ENCODE results near the gene ZBTB16.

ZBTB16 gene

DNA sequence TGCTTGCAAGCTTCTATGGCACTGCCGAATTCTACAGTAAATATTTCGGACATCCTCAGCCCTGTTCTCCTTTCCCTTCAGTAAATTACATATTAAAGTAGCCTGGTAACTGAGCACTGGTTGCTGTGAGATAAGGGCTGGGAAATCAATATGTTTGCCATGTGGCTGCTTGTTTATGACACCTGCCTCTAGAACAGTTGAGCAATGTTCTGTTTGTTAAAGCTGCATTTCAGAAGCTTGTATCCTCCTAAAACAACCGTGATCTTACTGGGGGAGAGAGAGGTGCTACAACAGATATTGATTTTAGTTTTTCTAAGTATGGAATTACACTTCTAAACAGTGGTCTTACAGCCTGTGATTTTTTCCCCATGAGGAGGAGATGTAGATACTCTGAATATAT, 39.4 kb downstream of the ZBTB16 start (continued):
- TF ChIP-seq ZNF221 (tag by site-specific recombination; IDR thresholded peaks at IDR 0.05; ENCODE audit: borderline replicate concordance) (no peak), ZNF549 (tag by site-specific recombination; IDR thresholded peaks at IDR 0.05) (no peak), ZBTB8A (tag by site-specific recombination; IDR thresholded peaks at IDR 0.05) (0 out of 2 replicates have a peak, but pooled peaks have one; percentile 12)
- TF ChIP-seq, protein P1, sequence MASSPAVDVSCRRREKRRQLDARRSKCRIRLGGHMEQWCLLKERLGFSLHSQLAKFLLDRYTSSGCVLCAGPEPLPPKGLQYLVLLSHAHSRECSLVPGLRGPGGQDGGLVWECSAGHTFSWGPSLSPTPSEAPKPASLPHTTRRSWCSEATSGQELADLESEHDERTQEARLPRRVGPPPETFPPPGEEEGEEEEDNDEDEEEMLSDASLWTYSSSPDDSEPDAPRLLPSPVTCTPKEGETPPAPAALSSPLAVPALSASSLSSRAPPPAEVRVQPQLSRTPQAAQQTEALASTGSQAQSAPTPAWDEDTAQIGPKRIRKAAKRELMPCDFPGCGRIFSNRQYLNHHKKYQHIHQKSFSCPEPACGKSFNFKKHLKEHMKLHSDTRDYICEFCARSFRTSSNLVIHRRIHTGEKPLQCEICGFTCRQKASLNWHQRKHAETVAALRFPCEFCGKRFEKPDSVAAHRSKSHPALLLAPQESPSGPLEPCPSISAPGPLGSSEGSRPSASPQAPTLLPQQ (tag by site-specific recombination; IDR thresholded peaks at IDR 0.05), result 0 out of 2 replicates have a peak, but pooled peaks have one; percentile 12

DNA sequence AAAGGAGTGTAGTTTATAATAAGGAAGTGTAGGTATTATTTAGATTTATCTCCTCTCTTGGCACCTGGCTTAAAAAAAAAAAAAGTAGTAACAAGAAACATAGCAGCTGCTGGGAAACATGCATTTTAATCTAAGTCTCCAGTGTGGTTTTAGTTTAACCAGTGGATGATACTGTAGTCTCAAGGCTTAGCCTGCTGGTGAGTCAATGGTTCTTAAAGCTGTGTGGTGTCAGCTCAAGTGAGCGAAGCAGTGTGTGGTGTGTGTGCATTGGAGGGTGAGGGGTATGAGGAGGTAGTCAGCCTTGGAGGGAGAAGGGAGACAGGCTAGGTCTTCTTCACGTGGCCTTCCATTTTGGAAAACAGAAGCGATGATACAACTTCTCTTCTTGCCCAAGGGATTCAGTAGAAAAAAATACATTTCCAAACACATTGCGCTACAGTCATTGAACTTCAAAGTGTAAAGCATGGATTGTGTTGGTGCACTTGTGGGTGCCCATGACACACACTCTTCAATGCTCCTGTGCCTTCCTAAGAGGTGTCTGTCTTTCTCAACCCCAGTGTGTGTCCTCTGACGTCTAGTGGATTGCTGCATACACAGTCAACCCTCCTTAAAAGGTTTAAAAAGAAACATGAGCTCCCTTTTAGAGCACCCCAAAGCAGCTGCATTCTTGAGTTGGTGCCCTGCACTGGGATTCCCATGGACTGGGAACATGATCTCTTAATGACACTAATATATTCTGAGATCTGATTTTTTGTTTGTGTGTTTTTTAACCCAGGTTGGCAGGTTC, 40.1 kb downstream of the ZBTB16 start:
- CTCF ChIA-PET, result interaction anchor here (0.8 to 1.1 kb wide), 3 partner anchors 13 to 203 kb away, joined by 3 read pairs; no protein-coding TSS in a partner anchor
- H3K27ac ChIP-seq (ENCODE audit: extremely low read depth, low read depth, low read length), result no peak overlapping the region
- POLR2A ChIA-PET, result no interaction called here
- H3K4me3 ChIP-seq (ENCODE audit: low read depth, low read length), result no peak overlapping the region
- no peaks in the 10 kb centered on the region for H3K9me3 ChIP-seq (ENCODE audit: control insufficient read depth, insufficient read depth, low read depth, low read length)
- peaks cover 15% of the 10 kb centered on the region for H3K4me1 ChIP-seq (ENCODE audit: control insufficient read depth, insufficient read depth, low read length)
- no peaks in the 10 kb centered on the region for H3K36me3 ChIP-seq (ENCODE audit: control insufficient read depth in 2 of 2, insufficient read depth in 1 of 2, low read length in 2 of 2)
- TF ChIP-seq, protein P2, sequence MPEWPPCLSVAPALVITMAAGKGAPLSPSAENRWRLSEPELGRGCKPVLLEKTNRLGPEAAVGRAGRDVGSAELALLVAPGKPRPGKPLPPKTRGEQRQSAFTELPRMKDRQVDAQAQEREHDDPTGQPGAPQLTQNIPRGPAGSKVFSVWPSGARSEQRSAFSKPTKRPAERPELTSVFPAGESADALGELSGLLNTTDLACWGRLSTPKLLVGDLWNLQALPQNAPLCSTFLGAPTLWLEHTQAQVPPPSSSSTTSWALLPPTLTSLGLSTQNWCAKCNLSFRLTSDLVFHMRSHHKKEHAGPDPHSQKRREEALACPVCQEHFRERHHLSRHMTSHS (tag by site-specific recombination; IDR thresholded peaks at IDR 0.05), result no peak
- TF ChIP-seq ZNF555 (tag by site-specific recombination; conservative IDR thresholded peaks at IDR 0.05) (no peak), ZNF366 (tag by site-specific recombination; conservative IDR thresholded peaks at IDR 0.05) (no peak), KLF8 (tag by site-specific recombination; IDR thresholded peaks at IDR 0.05) (no peak), ZBTB20 (tag by site-specific recombination; IDR thresholded peaks at IDR 0.05) (peak; percentile 22; the same call in 1 of the 2 replicates), ZNF426 (tag by site-specific recombination; IDR thresholded peaks at IDR 0.05) (no peak)

DNA sequence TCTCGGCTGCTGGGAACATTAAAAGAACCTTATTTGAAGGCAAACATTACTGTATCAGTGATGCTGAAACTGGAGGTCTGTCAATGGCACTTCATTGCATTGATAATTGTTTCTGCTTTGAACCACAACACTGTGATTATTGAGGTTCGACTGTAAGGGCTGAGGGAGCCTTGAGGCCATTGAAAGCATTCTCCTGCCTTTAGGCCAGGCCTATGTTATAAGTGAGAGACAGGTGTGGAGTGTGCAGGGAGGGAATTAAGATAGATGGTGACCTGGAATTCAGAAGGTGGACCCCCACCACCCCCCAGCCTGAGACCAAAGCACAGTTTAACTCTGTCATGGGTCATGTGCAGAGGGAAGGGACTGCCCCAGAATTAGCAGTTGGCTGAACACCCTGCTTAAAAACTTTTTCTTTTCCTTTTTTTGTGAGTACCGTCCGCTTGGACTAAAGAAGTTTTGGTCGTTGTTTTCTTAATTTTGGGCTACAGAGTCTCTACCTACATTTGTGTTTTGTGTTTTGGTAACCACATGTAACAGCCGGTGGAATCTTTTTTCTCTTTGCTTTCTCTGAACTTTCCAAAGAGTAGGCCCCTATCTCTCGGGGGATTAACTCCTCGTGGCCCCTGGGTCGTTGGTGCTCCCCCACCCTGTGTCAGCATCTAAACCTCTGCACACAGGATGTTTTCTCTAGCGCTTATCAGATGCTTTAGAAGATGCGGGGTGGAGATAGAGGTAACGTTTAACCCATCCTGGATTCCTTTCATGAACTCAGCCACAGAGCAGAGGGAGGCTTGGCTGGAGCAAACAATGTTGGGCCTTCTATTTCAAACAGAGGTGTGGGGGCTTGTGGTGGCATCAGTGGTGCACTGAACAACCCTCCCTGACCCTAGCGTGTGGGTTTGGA, 43.7 kb downstream of the ZBTB16 start:
- peaks cover 8% of the 10 kb centered on the region for H3K4me1 ChIP-seq (ENCODE audit: control insufficient read depth, insufficient read depth, low read length)
- ChIA-PET POLR2A (no interaction called here), CTCF (no interaction called here)
- H3K36me3 ChIP-seq (ENCODE audit: control insufficient read depth in 2 of 2, insufficient read depth in 1 of 2, low read length in 2 of 2), result no peaks in the 10 kb centered on the region
- no peaks in the 10 kb centered on the region for H3K9me3 ChIP-seq (ENCODE audit: control insufficient read depth, insufficient read depth, low read depth, low read length)
- no peak overlapping the region for H3K4me3 ChIP-seq (ENCODE audit: low read depth, low read length)
- H3K27ac ChIP-seq (ENCODE audit: extremely low read depth, low read depth, low read length), result no peak overlapping the region
- no peak for TF ChIP-seq SP7 (tag by site-specific recombination; IDR thresholded peaks at IDR 0.05)
- no peak for TF ChIP-seq ZNF76 (tag by site-specific recombination; IDR thresholded peaks at IDR 0.05; ENCODE audit: borderline replicate concordance, low read depth)
- no peak for TF ChIP-seq ZFP41 (tag by site-specific recombination; IDR thresholded peaks at IDR 0.05; ENCODE audit: borderline replicate concordance)
- TF ChIP-seq, protein P3, sequence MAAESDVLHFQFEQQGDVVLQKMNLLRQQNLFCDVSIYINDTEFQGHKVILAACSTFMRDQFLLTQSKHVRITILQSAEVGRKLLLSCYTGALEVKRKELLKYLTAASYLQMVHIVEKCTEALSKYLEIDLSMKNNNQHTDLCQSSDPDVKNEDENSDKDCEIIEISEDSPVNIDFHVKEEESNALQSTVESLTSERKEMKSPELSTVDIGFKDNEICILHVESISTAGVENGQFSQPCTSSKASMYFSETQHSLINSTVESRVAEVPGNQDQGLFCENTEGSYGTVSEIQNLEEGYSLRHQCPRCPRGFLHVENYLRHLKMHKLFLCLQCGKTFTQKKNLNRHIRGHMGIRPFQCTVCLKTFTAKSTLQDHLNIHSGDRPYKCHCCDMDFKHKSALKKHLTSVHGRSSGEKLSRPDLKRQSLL (tag by site-specific recombination; IDR thresholded peaks at IDR 0.05), result no peak
- no peak for TF ChIP-seq BCL11A (tag by site-specific recombination; IDR thresholded peaks at IDR 0.05; ENCODE audit: low read depth)
- no peak for TF ChIP-seq ZNF426 (tag by site-specific recombination; IDR thresholded peaks at IDR 0.05)
- TF ChIP-seq ZNF157 (tag by site-specific recombination; IDR thresholded peaks at IDR 0.05), result no peak
- TF ChIP-seq, protein P4, sequence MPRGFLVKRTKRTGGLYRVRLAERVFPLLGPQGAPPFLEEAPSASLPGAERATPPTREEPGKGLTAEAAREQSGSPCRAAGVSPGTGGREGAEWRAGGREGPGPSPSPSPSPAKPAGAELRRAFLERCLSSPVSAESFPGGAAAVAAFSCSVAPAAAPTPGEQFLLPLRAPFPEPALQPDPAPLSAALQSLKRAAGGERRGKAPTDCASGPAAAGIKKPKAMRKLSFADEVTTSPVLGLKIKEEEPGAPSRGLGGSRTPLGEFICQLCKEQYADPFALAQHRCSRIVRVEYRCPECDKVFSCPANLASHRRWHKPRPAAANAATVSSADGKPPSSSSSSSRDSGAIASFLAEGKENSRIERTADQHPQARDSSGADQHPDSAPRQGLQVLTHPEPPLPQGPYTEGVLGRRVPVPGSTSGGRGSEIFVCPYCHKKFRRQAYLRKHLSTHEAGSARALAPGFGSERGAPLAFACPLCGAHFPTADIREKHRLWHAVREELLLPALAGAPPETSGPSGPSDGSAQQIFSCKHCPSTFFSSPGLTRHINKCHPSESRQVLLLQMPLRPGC (tag by site-specific recombination; IDR thresholded peaks at IDR 0.05), result no peak
- TF ChIP-seq ZNF558 (tag by site-specific recombination; IDR thresholded peaks at IDR 0.05), result no peak
- TF ChIP-seq, protein P5, sequence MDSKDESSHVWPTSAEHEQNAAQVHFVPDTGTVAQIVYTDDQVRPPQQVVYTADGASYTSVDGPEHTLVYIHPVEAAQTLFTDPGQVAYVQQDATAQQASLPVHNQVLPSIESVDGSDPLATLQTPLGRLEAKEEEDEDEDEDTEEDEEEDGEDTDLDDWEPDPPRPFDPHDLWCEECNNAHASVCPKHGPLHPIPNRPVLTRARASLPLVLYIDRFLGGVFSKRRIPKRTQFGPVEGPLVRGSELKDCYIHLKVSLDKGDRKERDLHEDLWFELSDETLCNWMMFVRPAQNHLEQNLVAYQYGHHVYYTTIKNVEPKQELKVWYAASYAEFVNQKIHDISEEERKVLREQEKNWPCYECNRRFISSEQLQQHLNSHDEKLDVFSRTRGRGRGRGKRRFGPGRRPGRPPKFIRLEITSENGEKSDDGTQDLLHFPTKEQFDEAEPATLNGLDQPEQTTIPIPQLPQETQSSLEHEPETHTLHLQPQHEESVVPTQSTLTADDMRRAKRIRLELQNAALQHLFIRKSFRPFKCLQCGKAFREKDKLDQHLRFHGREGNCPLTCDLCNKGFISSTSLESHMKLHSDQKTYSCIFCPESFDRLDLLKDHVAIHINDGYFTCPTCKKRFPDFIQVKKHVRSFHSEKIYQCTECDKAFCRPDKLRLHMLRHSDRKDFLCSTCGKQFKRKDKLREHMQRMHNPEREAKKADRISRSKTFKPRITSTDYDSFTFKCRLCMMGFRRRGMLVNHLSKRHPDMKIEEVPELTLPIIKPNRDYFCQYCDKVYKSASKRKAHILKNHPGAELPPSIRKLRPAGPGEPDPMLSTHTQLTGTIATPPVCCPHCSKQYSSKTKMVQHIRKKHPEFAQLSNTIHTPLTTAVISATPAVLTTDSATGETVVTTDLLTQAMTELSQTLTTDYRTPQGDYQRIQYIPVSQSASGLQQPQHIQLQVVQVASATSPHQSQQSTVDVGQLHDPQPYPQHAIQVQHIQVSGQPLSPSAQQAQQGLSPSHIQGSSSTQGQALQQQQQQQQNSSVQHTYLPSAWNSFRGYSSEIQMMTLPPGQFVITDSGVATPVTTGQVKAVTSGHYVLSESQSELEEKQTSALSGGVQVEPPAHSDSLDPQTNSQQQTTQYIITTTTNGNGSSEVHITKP (tag by site-specific recombination; IDR thresholded peaks at IDR 0.05), result no peak
- TF ChIP-seq, protein P2 (tag by site-specific recombination; IDR thresholded peaks at IDR 0.05), result no peak
- no peak for TF ChIP-seq MEIS1 (CRISPR knock-in tag; IDR thresholded peaks at IDR 0.05; ENCODE audit: borderline replicate concordance)

All from HEK293 (cell line).